Measurements from ENCODE around the gene CDH13.

GRCh38 chr16:83472776-83473501, 846.2 kb downstream of the CDH13 start:
- TF ChIP-seq, protein P1, sequence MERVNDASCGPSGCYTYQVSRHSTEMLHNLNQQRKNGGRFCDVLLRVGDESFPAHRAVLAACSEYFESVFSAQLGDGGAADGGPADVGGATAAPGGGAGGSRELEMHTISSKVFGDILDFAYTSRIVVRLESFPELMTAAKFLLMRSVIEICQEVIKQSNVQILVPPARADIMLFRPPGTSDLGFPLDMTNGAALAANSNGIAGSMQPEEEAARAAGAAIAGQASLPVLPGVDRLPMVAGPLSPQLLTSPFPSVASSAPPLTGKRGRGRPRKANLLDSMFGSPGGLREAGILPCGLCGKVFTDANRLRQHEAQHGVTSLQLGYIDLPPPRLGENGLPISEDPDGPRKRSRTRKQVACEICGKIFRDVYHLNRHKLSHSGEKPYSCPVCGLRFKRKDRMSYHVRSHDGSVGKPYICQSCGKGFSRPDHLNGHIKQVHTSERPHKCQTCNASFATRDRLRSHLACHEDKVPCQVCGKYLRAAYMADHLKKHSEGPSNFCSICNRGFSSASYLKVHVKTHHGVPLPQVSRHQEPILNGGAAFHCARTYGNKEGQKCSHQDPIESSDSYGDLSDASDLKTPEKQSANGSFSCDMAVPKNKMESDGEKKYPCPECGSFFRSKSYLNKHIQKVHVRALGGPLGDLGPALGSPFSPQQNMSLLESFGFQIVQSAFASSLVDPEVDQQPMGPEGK (CRISPR knock-in tag; IDR thresholded peaks at IDR 0.05; ENCODE audit: borderline replicate concordance) = no peak
- no peak for TF ChIP-seq RARB (CRISPR knock-in tag; IDR thresholded peaks at IDR 0.05)
- no peak for TF ChIP-seq ZFP30 (CRISPR knock-in tag; IDR thresholded peaks at IDR 0.05)
- TF ChIP-seq ZNF70 (CRISPR knock-in tag; IDR thresholded peaks at IDR 0.05) = no peak
- no peak for TF ChIP-seq TOX (CRISPR knock-in tag; IDR thresholded peaks at IDR 0.05; ENCODE audit: borderline replicate concordance)
- no peak for TF ChIP-seq BACH2 (CRISPR knock-in tag; IDR thresholded peaks at IDR 0.05; ENCODE audit: borderline replicate concordance)
- no peak for TF ChIP-seq PPARA (CRISPR knock-in tag; IDR thresholded peaks at IDR 0.05; ENCODE audit: borderline replicate concordance)
- no peak for TF ChIP-seq TCF4 (CRISPR knock-in tag; IDR thresholded peaks at IDR 0.05; ENCODE audit: borderline replicate concordance)
- TF ChIP-seq, protein P2, sequence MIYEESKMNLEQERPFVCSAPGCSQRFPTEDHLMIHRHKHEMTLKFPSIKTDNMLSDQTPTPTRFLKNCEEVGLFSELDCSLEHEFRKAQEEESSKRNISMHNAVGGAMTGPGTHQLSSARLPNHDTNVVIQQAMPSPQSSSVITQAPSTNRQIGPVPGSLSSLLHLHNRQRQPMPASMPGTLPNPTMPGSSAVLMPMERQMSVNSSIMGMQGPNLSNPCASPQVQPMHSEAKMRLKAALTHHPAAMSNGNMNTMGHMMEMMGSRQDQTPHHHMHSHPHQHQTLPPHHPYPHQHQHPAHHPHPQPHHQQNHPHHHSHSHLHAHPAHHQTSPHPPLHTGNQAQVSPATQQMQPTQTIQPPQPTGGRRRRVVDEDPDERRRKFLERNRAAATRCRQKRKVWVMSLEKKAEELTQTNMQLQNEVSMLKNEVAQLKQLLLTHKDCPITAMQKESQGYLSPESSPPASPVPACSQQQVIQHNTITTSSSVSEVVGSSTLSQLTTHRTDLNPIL (CRISPR knock-in tag; IDR thresholded peaks at IDR 0.05; ENCODE audit: low read depth) = no peak
- TF ChIP-seq ARNTL (CRISPR knock-in tag; IDR thresholded peaks at IDR 0.05; ENCODE audit: borderline replicate concordance, low read depth) = no peak
- no peak for TF ChIP-seq ESRRG (CRISPR knock-in tag; IDR thresholded peaks at IDR 0.05)
- no peak for TF ChIP-seq GLIS3 (CRISPR knock-in tag; IDR thresholded peaks at IDR 0.05)

All from SK-N-SH treated with all-trans-retinoic acid at 6 μM for 48 hours (cell line).